GM12864 (cell line): Measurements from ENCODE around the gene ABL2.
"Not testable (repeated sequence)": the region's sequence is repeated elsewhere in the genome, so short reads cannot be mapped to it uniquely, and the experiment has no call there.

Source experiments
- DNase-seq: peaks from one replicate; pipeline ENCODE4 v3.0.0-alpha.2; 2011; ENCODE audit warnings: low read depth
- H3K4me3 ChIP-seq: 2 replicates; pipeline ENCODE4 v1.5.1; 2011; ENCODE audit warnings: mild to moderate bottlenecking, low read depth, low read length, control low read depth
- TF ChIP-seq, protein P1 (sequence below): IDR thresholded peaks from 2 replicates; pipeline ENCODE4 v1.5.1; 2011; ENCODE audit warnings: low read depth, mild to moderate bottlenecking, moderate library complexity, low read length, control low read depth, inconsistent platforms; ENCODE audit errors: missing control alignments

ABL2 gene

DNA sequence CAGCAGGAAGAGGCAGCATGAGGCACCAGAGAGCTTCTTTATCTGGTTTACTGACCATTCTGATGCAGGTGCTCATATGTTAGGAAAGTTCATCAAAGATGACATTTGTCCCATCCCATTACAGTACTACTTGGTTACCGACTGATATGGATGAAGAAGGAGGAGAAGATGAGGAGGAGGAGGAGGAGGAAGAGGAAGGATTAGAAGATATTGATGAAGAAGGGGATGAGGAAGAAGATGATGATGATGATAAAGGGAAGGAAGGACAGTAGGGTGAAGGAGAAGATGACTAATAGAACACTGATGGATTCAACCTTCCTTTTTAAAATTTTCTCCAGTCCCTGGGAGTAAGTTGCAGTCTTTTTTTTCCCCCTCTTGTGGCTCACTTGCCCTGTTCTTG, 45.1 kb downstream of the ABL2 start:
- no peak overlapping the region for H3K4me3 ChIP-seq
- no peak for DNase-seq
- TF ChIP-seq, protein P1, sequence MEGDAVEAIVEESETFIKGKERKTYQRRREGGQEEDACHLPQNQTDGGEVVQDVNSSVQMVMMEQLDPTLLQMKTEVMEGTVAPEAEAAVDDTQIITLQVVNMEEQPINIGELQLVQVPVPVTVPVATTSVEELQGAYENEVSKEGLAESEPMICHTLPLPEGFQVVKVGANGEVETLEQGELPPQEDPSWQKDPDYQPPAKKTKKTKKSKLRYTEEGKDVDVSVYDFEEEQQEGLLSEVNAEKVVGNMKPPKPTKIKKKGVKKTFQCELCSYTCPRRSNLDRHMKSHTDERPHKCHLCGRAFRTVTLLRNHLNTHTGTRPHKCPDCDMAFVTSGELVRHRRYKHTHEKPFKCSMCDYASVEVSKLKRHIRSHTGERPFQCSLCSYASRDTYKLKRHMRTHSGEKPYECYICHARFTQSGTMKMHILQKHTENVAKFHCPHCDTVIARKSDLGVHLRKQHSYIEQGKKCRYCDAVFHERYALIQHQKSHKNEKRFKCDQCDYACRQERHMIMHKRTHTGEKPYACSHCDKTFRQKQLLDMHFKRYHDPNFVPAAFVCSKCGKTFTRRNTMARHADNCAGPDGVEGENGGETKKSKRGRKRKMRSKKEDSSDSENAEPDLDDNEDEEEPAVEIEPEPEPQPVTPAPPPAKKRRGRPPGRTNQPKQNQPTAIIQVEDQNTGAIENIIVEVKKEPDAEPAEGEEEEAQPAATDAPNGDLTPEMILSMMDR, result no peak

DNA sequence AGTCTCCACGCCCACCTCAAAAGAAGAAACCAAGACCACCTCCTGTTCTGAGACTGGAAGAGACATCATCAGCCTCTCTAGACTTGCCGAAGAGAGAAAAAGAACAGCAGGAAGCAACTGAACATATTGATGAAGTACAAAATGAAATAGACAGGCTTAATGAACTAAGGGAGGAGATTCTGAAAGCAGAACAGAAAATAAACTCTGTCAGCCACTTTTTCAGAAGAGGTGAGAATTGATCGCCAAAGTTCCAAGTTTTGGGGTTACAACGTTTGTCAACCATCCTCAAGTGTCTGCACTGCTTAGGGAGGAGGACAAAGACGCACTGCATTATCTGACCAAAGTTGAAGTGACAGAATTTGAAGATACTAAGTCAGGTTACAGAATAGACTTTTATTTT, 45.6 kb downstream of the ABL2 start:
- DNase-seq, result no peak
- TF ChIP-seq, protein P1, result no peak
- no peak overlapping the region for H3K4me3 ChIP-seq

DNA sequence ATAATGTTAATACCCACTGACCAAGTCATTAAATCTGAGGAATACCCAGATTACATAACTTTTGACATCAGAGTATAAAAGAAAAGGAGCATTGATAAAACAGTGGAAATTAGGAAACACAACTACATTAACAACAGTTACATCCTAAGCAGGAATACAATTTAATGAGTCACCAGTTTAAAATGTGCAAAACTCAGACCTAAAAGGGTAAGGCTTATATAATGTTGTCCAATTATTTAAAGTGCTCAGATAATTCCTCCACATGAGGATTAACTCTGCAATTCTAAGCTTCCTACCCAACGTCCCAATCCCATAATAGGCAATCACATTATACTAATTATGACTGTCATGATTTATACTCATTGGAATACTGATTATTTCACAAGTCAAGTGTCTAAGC, 50.5 kb downstream of the ABL2 start:
- no peak for DNase-seq
- no peak overlapping the region for H3K4me3 ChIP-seq
- TF ChIP-seq, protein P1, result no peak

DNA sequence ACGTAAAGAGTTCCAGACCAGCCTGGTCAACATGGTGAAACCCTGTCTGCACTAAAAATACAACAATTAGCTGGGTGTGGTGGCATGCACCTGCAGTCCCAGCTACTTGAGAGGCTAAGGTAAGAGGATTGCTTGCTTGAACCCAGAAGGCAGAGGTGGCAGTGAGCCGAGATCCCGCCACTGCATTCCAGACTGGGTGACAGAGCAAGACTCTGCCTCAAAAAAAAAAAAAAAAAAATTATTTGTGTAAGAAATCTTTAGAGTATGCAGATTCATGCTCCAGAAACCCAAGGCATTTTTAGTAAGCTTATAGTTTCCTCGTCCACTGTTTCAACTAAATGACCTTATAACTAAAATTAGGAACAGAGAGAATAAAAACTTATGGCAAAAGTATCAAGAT, 51.3 kb downstream of the ABL2 start:
- no peak for DNase-seq
- H3K4me3 ChIP-seq, result no peak overlapping the region
- TF ChIP-seq, protein P1, result no peak

DNA sequence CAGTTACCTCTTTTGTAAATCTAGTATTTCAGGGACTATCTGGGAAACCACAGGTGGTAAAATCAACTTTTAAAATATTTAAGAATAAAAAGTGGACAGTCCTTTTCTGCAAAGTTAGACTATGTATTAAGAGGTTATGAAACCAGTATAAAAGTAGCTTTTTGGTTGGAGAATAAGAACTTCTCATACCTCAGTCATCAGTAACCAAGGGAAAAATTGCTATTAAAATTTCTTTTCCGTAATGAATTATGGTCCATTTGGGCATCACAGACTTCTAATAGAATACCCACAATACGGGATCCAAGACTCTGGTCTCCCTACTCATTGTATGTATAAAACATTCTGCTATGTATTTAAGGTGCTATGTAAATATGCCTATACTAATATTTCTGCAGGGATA, 51.9 kb downstream of the ABL2 start:
- H3K4me3 ChIP-seq, result no peak overlapping the region
- no peak for DNase-seq

DNA sequence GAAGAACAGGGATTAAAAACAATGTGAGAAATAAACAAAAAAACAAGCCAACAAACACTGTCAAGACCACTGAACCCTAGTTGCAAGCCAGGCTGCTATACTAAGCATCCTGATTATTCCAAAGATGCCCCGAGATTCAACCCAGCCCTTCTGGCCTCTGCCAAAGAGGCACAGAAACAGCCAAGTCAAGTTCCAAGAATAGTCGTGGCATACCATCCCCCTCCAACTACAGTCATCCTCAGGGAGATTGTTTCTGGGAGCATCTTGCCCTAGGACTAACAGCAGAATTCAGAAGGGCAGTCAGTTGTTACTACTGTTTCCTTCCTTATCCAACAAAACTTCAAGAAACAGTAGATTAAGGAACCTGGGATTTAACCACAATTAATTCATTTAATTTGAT, 52.3 kb downstream of the ABL2 start:
- H3K4me3 ChIP-seq, result no peak overlapping the region
- TF ChIP-seq, protein P1, result no peak
- no peak for DNase-seq

More for the DNA sequence above, 51.9 kb downstream of the ABL2 start:
- TF ChIP-seq, protein P1, result no peak

DNA sequence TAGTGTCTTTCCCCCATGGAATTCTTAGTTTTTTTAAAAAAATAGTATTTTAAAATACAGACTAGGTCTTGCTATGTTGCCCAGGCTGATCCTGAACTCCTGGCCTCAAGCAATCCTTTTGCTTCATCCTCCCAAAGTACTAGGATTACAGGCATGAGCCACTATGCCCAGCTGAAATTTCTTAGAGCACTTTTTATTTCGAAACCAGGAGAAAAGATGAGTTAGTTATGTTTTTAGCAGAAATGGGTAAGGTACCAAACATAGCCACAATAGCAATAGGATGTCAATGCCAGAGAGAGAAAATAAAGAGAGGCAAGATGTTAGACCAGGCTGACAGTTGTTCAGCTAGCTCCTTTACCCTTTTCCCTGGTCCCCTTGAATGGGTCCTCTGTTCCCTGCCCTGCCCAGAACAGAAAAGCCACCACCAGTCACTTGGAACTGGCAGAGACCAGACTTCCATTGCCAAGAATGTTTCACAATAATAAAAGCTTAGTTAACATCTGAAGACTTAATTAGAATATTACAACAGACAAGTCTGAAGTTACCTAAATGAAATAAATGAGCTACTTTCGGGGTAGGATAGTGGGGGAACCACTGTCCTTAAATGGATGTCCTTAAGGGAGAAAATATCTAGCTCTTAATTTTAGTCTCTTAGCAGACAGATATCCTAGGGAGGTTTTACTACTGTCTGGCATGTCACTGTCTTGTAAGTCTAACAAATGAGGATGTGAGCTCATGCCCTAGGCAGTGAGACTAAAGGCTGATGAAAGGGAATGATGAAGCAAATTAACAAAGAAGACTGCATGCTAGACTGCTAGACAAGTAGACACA, 54.3 kb downstream of the ABL2 start:
- TF ChIP-seq, protein P1, result no peak
- H3K4me3 ChIP-seq, result no peak overlapping the region
- DNase-seq, result no peak

DNA sequence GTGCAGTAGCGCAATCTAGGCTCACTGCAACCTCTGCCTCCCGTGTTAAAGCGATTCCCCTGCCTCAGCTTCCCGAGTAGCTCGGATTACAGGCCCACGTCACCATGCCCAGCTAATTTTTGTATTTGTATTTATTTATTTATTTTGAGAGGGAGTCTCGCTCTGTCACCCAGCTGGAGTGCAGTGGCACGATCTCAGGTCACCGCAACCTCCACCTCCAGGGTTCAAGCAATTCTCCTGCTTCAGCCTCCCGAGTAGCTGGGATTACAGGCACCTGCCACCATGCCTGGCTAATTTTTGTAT, 59.1 kb downstream of the ABL2 start:
- not testable (repeated sequence) for DNase-seq, H3K4me3 ChIP-seq
